Measurements from ENCODE around the gene SLC1A2. TPM values are rescaled to one million over a fixed set of nuclear protein-coding genes. Genes with fewer than 3 reads are reported as not detected.

Gene SLC1A2
- total RNA-seq, 1 experiment from 2014 or later = 0.48 TPM

- DNase-seq (ENCODE audit: low read depth) = no peak
Observed at GRCh38 chr11:35376118-35376510, 43.2 kb downstream of the SLC1A2 start.

- no peak for DNase-seq (ENCODE audit: low read depth)
Observed at GRCh38 chr11:35375332-35376117, 43.8 kb downstream of the SLC1A2 start.

GRCh38 chr11:35373284-35373933, 45.9 kb downstream of the SLC1A2 start:
- no peak for DNase-seq (ENCODE audit: low read depth)

DNA sequence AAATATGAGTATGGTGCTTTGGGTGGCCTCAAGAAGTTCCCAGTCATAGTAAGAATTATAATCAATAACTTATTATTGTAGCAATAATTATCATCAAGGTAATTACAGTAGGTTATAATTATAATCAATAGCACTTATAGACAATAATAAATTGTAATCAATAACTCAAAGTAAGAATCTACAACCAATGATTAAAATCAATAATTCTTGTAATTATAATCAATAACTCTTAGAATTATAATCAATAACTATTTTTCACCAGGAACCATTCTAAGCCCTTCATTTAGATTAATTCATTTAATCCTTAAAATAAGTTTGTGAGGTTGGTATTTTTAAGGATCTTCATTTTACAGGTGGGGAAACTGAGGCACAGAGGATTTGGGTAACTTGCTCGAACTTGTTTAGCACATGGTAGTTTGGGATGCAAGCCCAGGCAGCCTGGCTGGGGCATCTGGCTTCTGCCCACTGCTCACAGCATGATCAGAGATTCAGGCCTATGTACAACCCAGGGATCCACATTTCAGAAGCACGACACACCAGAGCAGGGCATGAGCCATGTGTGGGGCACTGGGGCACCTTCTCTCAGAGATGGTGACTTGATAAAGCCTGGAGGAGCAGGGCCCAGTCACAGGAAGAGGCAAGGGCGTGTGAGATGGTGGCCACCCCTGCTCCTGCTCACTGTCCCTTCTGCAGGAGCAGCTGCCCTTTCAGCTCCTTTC, 46.6 kb downstream of the SLC1A2 start:
- DNase-seq (ENCODE audit: low read depth) = no peak

DNA sequence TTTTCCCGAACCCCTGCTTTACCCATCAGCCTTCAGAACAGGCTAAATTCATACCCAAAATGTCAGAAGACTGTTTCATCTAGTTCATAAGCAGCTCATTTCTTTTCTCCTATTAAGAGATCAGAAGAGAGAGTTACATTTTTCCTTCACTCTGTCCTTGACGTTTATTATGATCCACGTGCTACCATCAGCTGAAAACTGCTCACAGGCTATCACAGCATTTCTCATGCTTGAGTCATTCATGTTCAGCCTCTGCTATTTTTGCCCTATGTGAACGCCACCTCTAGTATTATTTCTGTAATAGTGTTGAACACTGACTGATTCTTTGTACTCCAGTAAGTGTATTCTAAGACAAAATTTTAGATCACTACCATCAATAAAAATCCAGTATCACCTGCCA, 51.9 kb downstream of the SLC1A2 start:
- peak; percentile 66 for DNase-seq (ENCODE audit: low read depth)

DNA sequence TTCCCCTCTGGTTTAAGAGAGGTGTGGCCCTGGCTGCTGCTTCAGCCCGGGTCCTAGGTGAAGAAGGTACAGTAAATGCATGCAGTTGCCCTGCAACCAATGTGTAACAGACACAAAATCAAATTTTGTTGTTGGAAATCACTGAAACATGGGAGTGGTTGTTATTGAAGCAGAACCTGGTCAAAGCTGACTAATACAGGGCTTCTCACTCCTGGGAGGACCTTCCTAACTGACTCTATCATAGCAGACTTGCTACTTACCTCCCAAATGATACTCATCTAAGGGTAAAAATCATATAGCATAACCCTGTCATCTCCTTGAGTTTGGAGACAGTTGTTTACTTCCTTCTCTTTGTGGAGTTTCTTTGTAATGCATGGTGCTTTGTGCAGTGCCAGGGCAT, 52.6 kb downstream of the SLC1A2 start:
- no peak for DNase-seq (ENCODE audit: low read depth)

- DNase-seq (ENCODE audit: low read depth) = no peak
Observed at GRCh38 chr11:35365961-35366360, 53.4 kb downstream of the SLC1A2 start.

- no peak for DNase-seq (ENCODE audit: low read depth)
Observed at GRCh38 chr11:35365395-35365794, 54.0 kb downstream of the SLC1A2 start.

DNA sequence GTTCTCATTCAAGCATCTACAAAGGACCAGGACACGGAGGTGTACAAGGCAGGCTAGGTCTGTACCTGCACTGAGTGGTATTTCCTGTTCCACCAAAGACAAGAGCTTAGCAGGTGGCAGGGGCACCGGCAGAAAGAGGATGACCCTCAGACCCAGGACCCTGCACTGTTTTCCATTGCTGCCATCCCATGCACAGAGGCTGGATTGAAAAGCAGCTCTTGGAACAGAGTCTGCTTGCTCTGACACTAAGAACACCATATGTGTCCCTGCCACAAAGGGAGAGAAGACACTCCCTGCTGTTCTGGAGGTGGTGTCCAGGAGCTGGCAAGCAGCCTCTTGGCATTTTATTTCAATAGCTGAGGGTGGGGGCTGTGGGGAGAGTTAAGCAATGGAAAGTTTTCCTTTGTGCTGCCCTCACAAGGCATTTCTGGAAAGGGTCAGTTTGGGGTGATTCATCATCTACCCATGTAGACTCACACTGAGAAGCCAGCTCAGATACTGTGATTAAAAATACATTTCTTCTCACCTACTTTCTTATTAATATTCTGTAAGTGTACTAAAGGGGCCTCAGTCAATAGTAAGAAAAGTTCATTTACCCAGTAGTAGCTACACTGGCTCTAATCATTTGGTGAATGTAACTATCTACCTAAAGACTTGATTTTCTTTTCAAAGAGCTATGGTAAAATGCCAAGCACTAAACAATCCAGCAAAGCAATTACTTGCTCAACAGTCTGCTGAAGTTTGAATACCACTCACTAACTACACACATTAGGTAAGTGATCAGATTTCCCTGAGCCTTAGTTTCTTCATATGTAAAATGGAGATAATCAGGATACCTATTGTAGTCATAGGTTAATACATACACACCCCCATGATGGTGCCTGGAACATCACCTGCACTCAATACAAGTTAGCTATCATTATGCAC, 55.2 kb downstream of the SLC1A2 start:
- peak; percentile 90 for DNase-seq (ENCODE audit: low read depth)

DNA sequence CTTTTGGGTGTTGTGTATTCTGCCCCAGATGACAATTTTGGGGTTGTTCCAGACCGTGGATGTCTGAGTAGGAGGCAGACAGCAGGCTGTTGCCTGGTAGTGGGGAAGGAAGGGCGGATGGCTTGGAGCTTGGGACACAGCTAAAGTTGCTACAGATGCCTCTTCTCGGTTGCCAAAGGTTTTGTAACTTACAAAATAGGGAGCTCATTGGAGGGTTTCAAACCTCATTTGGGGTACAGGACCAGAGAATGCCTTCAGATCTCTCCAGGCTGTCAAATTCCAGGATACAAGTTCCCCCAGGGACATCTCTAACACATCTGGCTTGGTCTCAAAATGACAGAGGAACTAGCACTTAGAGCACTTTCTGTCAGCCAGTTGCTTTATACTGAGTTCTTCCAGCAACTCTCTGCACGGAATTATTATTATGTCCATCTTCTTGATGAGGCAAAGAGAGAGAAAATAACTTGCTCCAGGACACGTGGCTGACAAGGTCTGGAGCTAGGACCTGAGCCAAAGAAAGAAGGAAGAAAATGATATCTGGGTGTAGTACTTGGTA, 56.0 kb downstream of the SLC1A2 start:
- no peak for DNase-seq (ENCODE audit: low read depth)

DNA sequence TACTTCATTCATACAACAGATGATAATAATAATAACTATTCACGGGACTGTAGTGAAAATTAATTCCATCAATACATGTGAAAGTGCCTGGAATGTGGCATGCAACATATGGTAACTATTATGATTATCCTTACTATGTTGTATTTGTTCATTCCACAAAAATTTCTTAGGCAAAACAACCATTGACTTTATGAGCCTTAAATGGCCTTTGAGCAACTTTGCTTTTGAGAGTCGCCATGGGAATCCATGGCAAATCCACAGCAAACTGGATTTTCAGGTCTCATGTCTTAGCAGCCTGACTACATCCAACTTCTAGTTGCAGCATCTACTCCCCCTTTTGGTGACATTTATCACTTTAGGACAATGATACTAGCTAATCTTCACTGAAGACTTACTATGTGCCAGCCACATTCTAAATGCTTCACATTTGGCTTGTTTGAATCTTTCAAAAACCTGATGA, 56.8 kb downstream of the SLC1A2 start:
- peak; percentile 23 for DNase-seq (ENCODE audit: low read depth)

DNA sequence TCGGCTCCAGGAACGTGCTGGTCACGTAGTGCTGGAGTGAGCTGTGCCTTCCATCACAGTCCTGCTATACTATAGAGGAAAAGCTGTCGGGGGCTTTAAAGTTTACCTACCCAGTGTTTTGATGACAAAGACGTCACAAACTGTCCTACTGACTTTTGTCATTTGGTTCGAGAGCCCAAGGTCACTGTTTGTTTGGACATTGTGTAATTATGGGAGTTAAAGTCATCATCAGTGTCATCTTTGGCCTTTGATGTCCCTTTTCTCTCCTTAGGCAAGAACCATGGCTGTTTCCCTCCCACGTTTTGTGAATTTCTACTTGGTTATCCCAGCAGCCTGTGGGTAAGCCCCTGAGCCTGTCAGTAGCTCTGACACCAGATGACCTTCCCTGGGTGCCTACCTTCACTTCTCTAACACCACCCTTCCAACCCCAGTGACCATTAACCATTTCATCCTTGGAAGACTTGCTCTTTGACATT, 59.3 kb downstream of the SLC1A2 start:
- DNase-seq (ENCODE audit: low read depth) = no peak

DNA sequence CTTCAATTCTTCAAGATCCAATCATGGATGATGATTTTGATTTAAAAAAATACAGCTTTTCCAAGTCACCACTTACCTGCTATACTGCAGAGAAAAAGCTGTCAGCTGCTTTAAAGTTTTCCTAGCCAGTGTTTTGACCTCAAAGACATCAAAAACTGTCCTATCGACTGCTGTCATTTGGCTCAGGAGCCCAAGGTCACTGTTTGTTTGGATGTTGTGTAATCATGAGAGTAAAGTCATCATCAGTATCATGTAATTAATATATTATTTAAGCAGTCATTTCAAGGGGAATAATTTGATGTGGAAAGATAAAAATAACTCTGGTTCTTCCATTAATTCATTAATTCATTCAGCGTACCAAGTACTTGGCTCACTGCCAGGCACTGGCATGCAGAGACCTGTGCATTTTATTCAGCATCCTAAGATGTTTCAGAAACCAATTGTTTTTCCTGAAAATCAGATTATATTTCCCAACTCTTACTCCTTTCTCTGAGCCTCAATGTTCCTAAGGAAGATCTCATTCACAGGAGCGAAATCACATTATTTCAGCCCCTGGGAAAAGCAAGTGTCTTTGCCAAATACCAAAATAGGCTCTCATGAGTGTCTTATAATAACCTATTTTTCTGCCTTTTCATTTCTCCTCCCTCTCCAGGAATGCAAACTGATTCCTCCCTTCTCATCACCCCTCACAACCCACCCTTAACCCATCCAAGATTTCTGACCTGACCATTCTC, 59.9 kb downstream of the SLC1A2 start:
- no peak for DNase-seq (ENCODE audit: low read depth)

DNA sequence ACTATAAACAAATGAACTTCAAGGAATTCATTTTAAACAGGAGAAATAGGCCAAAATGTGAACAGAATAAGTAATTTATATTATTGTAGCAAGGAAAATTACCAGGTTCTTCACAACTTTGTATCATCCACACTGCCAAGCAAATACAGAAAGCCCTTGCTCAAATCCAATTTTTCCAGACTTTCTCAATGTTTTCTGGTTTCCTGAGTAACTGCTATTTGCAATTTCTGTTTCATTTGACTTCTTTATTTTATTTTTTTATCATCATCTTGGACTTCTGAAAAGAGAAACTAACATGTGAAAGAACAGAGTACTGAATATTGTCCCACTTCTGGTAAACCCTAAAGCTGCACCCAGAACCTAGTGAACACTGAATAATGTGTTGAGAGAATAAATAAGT, 61.0 kb downstream of the SLC1A2 start:
- DNase-seq (ENCODE audit: low read depth) = no peak

GRCh38 chr11:35357923-35358322, 61.4 kb downstream of the SLC1A2 start:
- no peak for DNase-seq (ENCODE audit: low read depth)

DNA sequence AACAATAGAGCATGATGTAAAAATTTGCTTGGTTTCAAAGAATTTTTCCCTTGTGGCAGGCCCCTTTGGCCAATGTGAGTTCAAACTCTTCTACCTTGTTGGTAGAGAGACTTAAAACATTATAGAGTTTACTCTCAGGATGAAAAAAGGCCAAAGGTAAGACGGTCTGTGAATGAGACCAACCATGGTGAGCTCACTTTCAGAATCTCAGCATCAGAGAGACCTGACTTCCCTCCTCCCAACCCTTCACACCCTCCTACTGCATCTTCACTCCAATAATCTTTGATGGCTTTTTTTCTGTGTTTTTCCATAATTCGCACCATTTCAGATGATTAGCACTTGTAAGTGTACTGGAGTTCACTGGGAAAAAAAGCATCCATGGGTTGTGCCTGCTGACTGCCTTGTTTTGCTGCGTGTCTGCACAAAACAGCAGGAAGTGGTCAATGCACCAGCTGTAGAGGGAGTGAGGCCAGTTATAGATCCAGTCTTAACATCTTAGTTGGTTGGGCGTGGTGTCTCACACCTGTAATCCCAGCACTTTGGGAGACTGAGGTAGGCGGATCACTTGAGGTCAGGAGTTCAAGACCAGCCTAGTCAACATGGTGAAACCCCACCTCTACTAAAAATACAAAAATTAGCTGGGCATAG, 64.1 kb downstream of the SLC1A2 start:
- no peak for DNase-seq (ENCODE audit: low read depth)

DNA sequence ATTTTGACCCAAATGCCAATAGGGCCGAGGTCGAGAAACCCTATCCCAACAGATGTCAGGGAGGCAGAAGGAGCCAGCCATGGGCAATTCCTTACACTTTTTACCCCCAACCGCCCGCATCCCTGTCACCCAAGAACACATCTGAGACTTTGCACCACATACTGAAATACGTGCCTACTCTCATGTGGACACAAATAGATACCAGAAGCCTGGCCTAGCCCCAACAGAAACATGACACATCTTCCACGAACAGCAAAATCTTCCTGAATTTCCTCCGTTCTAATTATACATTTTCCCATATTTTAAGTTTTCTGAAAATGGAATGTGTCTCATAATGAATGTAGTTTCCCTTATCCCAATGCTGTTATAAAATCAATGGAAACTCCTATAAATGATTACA, 64.7 kb downstream of the SLC1A2 start:
- peak; percentile 25 for DNase-seq (ENCODE audit: low read depth)

- peak; percentile 29 for DNase-seq (ENCODE audit: low read depth)
Observed at GRCh38 chr11:35352077-35352888, 67.1 kb downstream of the SLC1A2 start.

DNA sequence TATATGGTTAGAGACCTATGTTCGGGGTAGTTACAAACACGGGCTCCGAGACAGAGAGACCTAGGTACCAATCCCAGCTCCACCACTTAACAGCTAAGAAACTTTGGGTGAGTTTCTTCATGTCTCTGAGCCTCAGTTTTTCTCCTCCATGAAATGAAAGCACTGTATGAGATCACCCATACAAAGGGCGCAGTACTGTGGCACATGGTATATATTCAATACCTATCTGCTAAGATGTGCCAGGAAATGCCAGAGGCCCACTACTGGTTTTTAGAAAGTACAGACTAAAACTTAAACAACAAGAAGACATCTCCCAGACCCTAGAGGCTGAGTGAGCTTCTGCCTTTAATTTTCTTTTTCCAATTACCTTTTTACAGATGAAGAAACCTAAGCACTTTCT, 69.5 kb downstream of the SLC1A2 start:
- no peak for DNase-seq (ENCODE audit: low read depth)
